GM12878 (cell line): ENCODE measurements around the gene PRKAG3.

Experiments used
- CEBPB ChIP-seq, 2 experiments: fragments of 150-350 bp in 1 of 2; IDR thresholded peaks; 2 replicates each; pipeline ENCODE4 v1.6.1; 2012 to 2014; ENCODE audit warnings: low read depth in 2 of 2, low read length in 2 of 2, borderline replicate concordance in 1 of 2, inconsistent platforms in 1 of 2
- CTCF ChIP-seq, 3 experiments: IDR thresholded peaks in 2 of 3; conservative IDR thresholded peaks in 1 of 3; 2 replicates each; pipeline ENCODE4 v1.5.1; 2011; ENCODE audit warnings: low read depth in 3 of 3, low read length in 3 of 3, mild to moderate bottlenecking in 3 of 3, control low read depth in 2 of 3, moderate library complexity in 2 of 3, inconsistent platforms in 1 of 3, mixed read lengths in 1 of 3; ENCODE audit not compliant: control insufficient read depth in 2 of 3, insufficient read depth in 1 of 3; ENCODE audit errors: extremely low read depth in 1 of 3
- E2F8 ChIP-seq: fragments of 450-650 bp; IDR thresholded peaks from 2 replicates; pipeline ENCODE4 v1.6.1; 2018; ENCODE audit warnings: mild to moderate bottlenecking, low read depth, moderate library complexity; ENCODE audit not compliant: partially characterized antibody
- EP300 ChIP-seq, 2 experiments: fragments of 150-350 bp in 1 of 2; IDR thresholded peaks; 2 replicates each; pipeline ENCODE4 v1.6.1; 2011 to 2012; ENCODE audit warnings: low read depth in 2 of 2, low read length in 2 of 2, borderline replicate concordance in 1 of 2, improper control_type of control experiment in 1 of 2, inconsistent platforms in 1 of 2; ENCODE audit not compliant: control insufficient read depth in 1 of 2
- FOXM1 ChIP-seq: IDR thresholded peaks from 2 replicates; pipeline ENCODE4 v1.6.1; 2012; ENCODE audit warnings: low read depth, mild to moderate bottlenecking, inconsistent platforms, low read length, moderate library complexity
- JUNB ChIP-seq: IDR thresholded peaks from 2 replicates; pipeline ENCODE4 v1.6.1; 2016; ENCODE audit warnings: antibody characterized with exemption, mild to moderate bottlenecking
- KDM1A ChIP-seq: fragments of 200-600 bp; sonication (generic); IDR thresholded peaks from 2 replicates; pipeline ENCODE4 v1.6.1; 2016; ENCODE audit warnings: borderline replicate concordance
- POLR2AphosphoS5 ChIP-seq: IDR thresholded peaks from 2 replicates; pipeline ENCODE4 v1.6.1; 2011; ENCODE audit warnings: mild to moderate bottlenecking, low read length, inconsistent platforms
- TCF7 ChIP-seq: IDR thresholded peaks from 2 replicates; pipeline ENCODE4 v1.6.1; 2014; ENCODE audit warnings: antibody characterized with exemption, borderline replicate concordance

GRCh38 chr2:218851286-218851685 is 19.7 kb upstream of the PRKAG3 start:
- no peak for TF ChIP-seq CTCF (IDR thresholded peaks at IDR 0.05 in 2 of 3, conservative IDR thresholded peaks at IDR 0.05 in 1 of 3; ENCODE audit: control insufficient read depth in 2 of 3, extremely low read depth in 1 of 3, insufficient read depth in 1 of 3, low read depth in 3 of 3, low read length in 3 of 3)
- no peak for TF ChIP-seq TCF7
- no peak for TF ChIP-seq E2F8
- TF ChIP-seq KDM1A = no peak
- TF ChIP-seq EP300 (IDR thresholded peaks at IDR 0.05; ENCODE audit: borderline replicate concordance in 1 of 2, control insufficient read depth in 1 of 2, low read depth in 2 of 2, low read length in 2 of 2) = no peak
- no peak for TF ChIP-seq FOXM1
- no peak for TF ChIP-seq CEBPB (IDR thresholded peaks at IDR 0.05; ENCODE audit: borderline replicate concordance in 1 of 2, low read depth in 2 of 2, low read length in 2 of 2)
- TF ChIP-seq POLR2AphosphoS5 = no peak
- no peak for TF ChIP-seq JUNB
